CD4-positive, alpha-beta T cell treated with Interleukin-2 at 100 ng/mL for 4 hours (primary cell): ENCODE data around the gene DOK4.
"Not testable (repeated sequence)": the region's sequence is repeated elsewhere in the genome, so short reads cannot be mapped to it uniquely, and the experiment has no call there.

Experiments used
- DNase-seq: peaks from one replicate; pipeline ENCODE4 v3.0.0-alpha.2; 2020; ENCODE audit warnings: low spot score

Gene DOK4

GRCh38 chr16:57445510-57445909 lies 40.8 kb downstream of the DOK4 start:
- no peak for DNase-seq

GRCh38 chr16:57444711-57445110 lies 41.6 kb downstream of the DOK4 start:
- DNase-seq = no peak

GRCh38 chr16:57440551-57440950 lies 45.7 kb downstream of the DOK4 start:
- not testable (repeated sequence) for DNase-seq

GRCh38 chr16:57439947-57440346 lies 46.3 kb downstream of the DOK4 start:
- DNase-seq = not testable (repeated sequence)

- no peak for DNase-seq
Observed at GRCh38 chr16:57435838-57436237, 50.5 kb downstream of the DOK4 start.

GRCh38 chr16:57434003-57434402 lies 52.3 kb downstream of the DOK4 start:
- no peak for DNase-seq

GRCh38 chr16:57432989-57433388 lies 53.3 kb downstream of the DOK4 start:
- no peak for DNase-seq

GRCh38 chr16:57432505-57432904 lies 53.8 kb downstream of the DOK4 start:
- no peak for DNase-seq

- no peak for DNase-seq
Observed at GRCh38 chr16:57430955-57431354, 55.3 kb downstream of the DOK4 start.

- DNase-seq = no peak
Observed at GRCh38 chr16:57427824-57428223, 58.5 kb downstream of the DOK4 start.

GRCh38 chr16:57427307-57427706 lies 59.0 kb downstream of the DOK4 start:
- no peak for DNase-seq

- DNase-seq = no peak
Observed at GRCh38 chr16:57426356-57426755, 59.9 kb downstream of the DOK4 start.

GRCh38 chr16:57424583-57424982 lies 61.7 kb downstream of the DOK4 start:
- DNase-seq = no peak

GRCh38 chr16:57423152-57423551 lies 63.1 kb downstream of the DOK4 start:
- no peak for DNase-seq

- no peak for DNase-seq
Observed at GRCh38 chr16:57422026-57422944, 64.0 kb downstream of the DOK4 start.
